Activated naive CD8-positive, alpha-beta T cell treated with anti-CD3 and anti-CD28 coated beads for 36 hours (primary cell): ENCODE measurements around the gene INVS. TPM values are rescaled to one million over a fixed set of nuclear protein-coding genes. Genes with fewer than 3 reads are reported as not detected.
"Not testable (repeated sequence)": the region's sequence is repeated elsewhere in the genome, so short reads cannot be mapped to it uniquely, and the experiment has no call there.

ENCODE experiments used
- DNase-seq: peaks from one replicate; pipeline ENCODE4 v3.0.0; 2021
- H3K27ac Mint-ChIP-seq: one replicate; pipeline ENCODE4 v1.8.0; 2022; ENCODE audit warnings: mild to moderate bottlenecking, moderate library complexity, mixed read lengths
- H3K27me3 Mint-ChIP-seq: one replicate; pipeline ENCODE4 v1.8.0; 2022; ENCODE audit warnings: mild to moderate bottlenecking, mixed read lengths
- H3K36me3 Mint-ChIP-seq: one replicate; pipeline ENCODE4 v1.8.0; 2021; ENCODE audit warnings: mild to moderate bottlenecking, mixed read lengths
- H3K4me1 Mint-ChIP-seq: one replicate; pipeline ENCODE4 v1.8.0; 2021; ENCODE audit warnings: mixed read lengths
- H3K4me3 Mint-ChIP-seq: one replicate; pipeline ENCODE4 v1.8.0; 2022; ENCODE audit warnings: mild to moderate bottlenecking, moderate library complexity, mixed read lengths
- H3K9me3 Mint-ChIP-seq: one replicate; pipeline ENCODE4 v1.8.0; 2022; ENCODE audit warnings: mixed read lengths
- total RNA-seq, 2 experiments: library from RNA; stranded (reverse); gene quantifications; one replicate each; pipeline ENCODE4 v1.2.3, GENCODE V29; 2021

The INVS gene, protein sequence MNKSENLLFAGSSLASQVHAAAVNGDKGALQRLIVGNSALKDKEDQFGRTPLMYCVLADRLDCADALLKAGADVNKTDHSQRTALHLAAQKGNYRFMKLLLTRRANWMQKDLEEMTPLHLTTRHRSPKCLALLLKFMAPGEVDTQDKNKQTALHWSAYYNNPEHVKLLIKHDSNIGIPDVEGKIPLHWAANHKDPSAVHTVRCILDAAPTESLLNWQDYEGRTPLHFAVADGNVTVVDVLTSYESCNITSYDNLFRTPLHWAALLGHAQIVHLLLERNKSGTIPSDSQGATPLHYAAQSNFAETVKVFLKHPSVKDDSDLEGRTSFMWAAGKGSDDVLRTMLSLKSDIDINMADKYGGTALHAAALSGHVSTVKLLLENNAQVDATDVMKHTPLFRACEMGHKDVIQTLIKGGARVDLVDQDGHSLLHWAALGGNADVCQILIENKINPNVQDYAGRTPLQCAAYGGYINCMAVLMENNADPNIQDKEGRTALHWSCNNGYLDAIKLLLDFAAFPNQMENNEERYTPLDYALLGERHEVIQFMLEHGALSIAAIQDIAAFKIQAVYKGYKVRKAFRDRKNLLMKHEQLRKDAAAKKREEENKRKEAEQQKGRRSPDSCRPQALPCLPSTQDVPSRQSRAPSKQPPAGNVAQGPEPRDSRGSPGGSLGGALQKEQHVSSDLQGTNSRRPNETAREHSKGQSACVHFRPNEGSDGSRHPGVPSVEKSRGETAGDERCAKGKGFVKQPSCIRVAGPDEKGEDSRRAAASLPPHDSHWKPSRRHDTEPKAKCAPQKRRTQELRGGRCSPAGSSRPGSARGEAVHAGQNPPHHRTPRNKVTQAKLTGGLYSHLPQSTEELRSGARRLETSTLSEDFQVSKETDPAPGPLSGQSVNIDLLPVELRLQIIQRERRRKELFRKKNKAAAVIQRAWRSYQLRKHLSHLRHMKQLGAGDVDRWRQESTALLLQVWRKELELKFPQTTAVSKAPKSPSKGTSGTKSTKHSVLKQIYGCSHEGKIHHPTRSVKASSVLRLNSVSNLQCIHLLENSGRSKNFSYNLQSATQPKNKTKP
- total RNA-seq, result 10 to 100 TPM; 16.4 to 16.8 TPM

DNA sequence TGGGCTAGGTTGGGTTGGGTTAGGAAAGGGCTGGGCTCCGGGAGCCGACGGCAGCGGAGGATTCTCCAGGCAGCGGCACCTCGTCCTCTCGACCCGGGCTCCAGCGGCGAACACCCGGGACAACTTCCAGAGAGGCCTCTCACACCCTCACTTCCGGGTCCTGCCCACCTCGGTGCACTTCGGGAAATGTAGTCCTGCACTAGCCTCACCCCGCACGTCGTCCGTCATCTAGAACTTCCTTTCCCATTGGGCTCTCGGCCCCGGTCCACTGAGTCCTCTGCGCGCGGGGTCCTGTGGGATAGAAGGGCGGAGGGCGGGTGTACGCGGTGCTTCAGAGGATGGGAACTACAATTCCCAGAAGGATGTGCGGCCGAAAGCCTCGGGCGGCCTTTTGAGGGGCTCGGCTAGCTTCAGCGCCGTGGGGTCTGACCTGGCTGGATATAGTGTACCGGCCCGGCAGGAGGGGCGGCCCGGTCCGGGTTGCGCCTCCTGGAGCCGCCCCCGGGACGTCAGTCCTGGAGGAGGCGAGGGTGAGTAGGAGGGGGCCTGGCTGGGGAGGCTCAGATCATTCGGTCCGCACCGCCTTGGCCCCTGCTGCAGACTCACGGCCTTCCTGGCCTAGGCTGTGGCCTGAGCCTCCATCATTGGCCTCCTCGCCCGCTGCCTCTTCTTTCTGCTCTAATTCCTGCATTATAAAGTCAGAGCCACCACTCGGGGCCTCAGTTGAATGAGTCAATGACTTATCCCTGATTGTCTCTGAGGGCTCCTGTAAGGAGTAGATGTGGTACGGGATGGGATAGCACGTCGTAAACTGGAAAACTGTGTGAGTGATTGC lies at the start of gene INVS, which contains the start of gene ERP44:
Gene INVS, plus strand, starts transcription at position 357 of the 835 bp plus-strand sequence. CDS start 5,279 bp downstream, outside the sequence.
Gene ERP44, minus strand, starts transcription at position 114 of the 835 bp plus-strand sequence. CDS start 160 bp downstream, outside the sequence.
- Mint-ChIP-seq H3K27me3 (no peaks in the 10 kb centered on the region), H3K27ac (peak within 1 kb of the TSS; percentile 94), H3K9me3 (no peaks in the 10 kb centered on the region), H3K4me3 (peak within 1 kb of the TSS; percentile 99), H3K4me1 (peaks cover 23% of the 10 kb centered on the region), H3K36me3 (peaks cover 2% of the 10 kb centered on the region)
- peak; percentile 97 for DNase-seq

DNA sequence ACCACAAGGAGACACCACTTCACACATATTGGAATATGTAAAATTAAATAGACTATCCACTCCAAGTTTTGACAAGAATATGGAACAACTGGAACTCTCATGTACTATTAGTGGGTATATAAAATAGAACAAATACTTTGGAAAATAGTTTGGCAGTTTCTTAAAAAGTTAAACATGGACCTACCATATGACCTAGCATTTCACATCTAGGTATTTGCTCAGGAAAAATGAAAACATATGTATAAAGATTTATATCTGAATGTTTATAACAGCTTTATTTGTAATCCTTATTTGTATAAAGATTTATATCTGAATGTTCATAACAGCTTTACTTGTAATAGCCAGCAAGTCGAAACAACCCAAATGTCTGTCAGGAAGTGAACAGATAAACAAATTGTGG lies 49.5 kb upstream of the INVS start:
- Mint-ChIP-seq H3K9me3 (no peaks in the 10 kb centered on the region), H3K27me3 (no peaks in the 10 kb centered on the region)

DNA sequence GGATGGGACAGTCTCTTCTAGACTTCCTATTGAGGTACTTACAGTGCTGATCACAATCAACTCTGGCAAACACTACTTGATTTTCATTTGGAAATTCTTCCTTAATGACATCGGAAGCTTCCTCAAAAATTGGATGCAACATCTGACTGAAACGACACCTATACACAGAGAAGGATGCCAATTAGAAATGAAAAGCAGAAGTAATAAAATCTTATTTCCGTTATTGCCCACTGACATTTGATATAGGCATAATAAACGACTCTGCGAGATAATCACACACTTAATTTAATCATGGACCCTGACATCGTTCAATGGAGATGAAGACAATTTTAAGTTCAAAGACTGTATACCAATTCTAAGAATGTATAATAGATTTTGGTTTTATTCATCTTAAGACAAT lies 46.7 kb upstream of the INVS start:
- Mint-ChIP-seq H3K4me1 (peaks cover 2% of the 10 kb centered on the region), H3K4me3 (no peak overlapping the region), H3K36me3 (peaks cover 14% of the 10 kb centered on the region), H3K9me3 (no peaks in the 10 kb centered on the region), H3K27ac (no peak overlapping the region), H3K27me3 (no peaks in the 10 kb centered on the region)
- no peak for DNase-seq

More for the DNA sequence above, 49.5 kb upstream of the INVS start:
- no peak for DNase-seq
- Mint-ChIP-seq H3K4me3 (no peak overlapping the region), H3K4me1 (peaks cover 4% of the 10 kb centered on the region), H3K36me3 (peaks cover 27% of the 10 kb centered on the region), H3K27ac (no peak overlapping the region)

DNA sequence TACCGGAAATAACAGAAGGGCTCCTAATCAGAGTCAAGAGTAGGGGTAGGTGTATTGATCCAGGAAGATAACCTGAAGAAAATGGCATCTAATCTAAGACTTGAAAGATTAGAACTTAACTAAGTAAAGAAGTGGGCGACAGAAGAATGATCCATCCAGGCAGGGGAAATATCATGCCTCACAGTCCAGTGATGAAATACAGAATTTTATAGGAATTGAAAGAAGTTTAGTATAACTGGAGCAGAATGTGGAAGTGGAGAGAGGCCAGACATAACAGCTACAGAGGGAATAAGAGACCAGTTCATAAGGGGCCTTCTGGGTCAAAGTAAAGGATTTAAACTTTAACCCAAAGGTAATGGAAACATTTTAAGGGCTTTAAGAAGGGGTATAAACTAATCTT lies 42.5 kb upstream of the INVS start:
- H3K36me3 Mint-ChIP-seq, result peaks cover 3% of the 10 kb centered on the region
- no peaks in the 10 kb centered on the region for H3K27me3 Mint-ChIP-seq
- no peak overlapping the region for H3K4me3 Mint-ChIP-seq
- H3K27ac Mint-ChIP-seq, result no peak overlapping the region
- no peaks in the 10 kb centered on the region for H3K9me3 Mint-ChIP-seq
- peaks cover 11% of the 10 kb centered on the region for H3K4me1 Mint-ChIP-seq
- no peak for DNase-seq

DNA sequence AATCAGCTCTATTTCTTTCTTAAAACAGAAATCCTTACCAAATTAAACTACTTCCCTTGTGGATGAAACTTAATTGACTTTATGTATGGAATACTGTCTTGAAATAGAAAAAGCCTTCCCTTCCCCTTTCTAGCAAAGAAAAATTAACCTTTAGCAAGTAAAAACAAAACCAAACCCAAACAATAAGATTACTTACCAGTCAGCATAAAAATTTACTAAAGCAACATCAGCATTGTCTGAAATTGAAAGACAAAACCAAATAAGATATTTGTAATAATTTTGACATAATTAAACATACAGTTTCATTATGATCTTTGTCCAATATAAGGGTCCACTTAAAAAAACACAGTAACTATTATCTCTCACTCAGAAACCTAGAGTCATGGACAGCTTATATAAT lies 41.4 kb upstream of the INVS start:
- peaks cover 3% of the 10 kb centered on the region for H3K36me3 Mint-ChIP-seq
- DNase-seq, result no peak
- no peak overlapping the region for H3K4me3 Mint-ChIP-seq
- H3K9me3 Mint-ChIP-seq, result no peaks in the 10 kb centered on the region
- no peaks in the 10 kb centered on the region for H3K27me3 Mint-ChIP-seq
- no peak overlapping the region for H3K27ac Mint-ChIP-seq
- H3K4me1 Mint-ChIP-seq, result peaks cover 11% of the 10 kb centered on the region

DNA sequence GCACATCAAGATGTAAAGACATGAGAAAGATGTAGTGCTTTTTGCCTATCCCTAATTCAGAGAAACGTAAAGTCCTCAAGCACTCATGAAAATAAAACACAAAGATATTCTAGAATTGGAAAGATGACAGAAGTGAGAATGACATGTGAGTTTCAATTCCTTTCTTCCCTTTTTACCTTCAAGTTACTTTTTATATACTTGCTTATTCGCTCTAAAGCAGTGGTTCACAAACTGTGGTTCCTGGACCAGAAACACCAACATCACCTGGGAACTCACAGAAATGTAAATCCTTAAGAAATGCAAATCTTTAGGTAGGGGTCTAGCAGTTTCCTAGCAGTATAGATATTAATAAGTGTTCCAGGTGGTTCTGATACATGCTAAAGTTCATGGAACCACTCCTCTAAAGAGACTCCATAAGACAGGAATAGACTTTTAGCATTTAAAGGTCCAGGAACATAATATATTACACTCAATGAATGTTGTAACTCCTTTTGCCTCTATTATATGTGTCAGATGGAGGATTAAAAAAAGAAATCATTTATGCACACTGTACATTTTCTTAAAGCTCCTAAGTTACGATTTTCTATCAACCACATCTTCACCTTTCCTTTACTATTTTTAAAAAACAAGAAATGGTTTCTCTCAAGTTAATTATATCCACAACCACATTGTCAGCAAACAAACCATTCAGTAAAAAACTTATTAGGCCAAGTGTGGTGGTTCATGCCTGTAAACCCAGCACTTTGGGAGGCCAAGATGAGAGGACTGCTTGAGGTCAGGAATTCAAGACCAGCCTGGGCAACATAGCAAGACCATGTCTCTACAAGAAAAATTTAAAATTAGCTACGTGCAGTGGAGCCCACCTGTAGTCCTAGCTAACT lies 40.1 kb upstream of the INVS start:
- H3K9me3 Mint-ChIP-seq, result no peaks in the 10 kb centered on the region
- DNase-seq, result no peak
- H3K27me3 Mint-ChIP-seq, result no peaks in the 10 kb centered on the region
- no peak overlapping the region for H3K27ac Mint-ChIP-seq
- H3K4me1 Mint-ChIP-seq, result peaks cover 13% of the 10 kb centered on the region
- H3K36me3 Mint-ChIP-seq, result peaks cover 3% of the 10 kb centered on the region
- no peak overlapping the region for H3K4me3 Mint-ChIP-seq

DNA sequence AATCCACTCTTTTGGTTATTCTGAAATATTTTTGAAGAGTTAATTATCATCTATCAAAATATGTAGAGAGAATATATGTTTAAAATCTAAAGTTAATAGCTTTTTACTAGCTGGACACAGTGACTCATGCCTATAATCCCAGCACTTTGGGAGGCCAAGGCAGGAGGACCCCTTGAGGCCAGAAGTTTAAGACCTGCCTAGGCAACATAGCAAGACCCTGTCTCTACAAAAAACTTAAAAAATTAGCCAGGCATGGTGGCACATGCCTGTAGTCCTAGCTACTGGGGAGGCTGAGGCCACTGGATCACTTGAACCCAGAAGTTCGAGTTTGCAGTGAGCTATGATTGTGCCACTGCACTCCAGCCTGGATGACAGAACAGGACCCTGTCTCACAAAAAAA lies 36.4 kb upstream of the INVS start:
- H3K4me3 Mint-ChIP-seq, result not testable (repeated sequence)

DNA sequence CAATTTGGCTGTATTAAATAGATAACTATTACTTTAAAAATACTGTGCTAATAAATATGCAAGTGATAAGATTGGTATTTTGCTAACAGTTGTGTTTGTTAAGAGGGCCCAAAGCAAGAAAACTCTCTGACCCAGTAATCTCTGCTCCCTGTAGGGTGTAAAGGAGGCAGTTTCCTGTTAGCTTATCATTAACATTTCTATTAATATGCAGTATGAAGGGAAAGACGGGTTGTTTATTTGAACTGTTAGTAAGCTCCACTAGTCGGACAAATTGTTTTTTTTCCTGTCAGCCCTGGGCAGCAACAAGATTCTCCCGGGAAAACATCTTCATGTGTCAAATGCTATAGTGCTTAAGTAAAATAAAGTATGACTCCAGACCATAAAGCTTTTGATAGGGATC lies 35.9 kb upstream of the INVS start:
- H3K4me1 Mint-ChIP-seq, result peaks cover 24% of the 10 kb centered on the region
- H3K9me3 Mint-ChIP-seq, result no peaks in the 10 kb centered on the region
- no peaks in the 10 kb centered on the region for H3K27me3 Mint-ChIP-seq
- no peak for DNase-seq
- H3K36me3 Mint-ChIP-seq, result peaks cover 9% of the 10 kb centered on the region
- no peak overlapping the region for H3K4me3 Mint-ChIP-seq
- H3K27ac Mint-ChIP-seq, result no peak overlapping the region

More for the DNA sequence above, 36.4 kb upstream of the INVS start:
- H3K4me1 Mint-ChIP-seq, result peaks cover 24% of the 10 kb centered on the region
- not testable (repeated sequence) for H3K36me3 Mint-ChIP-seq, DNase-seq, H3K27ac Mint-ChIP-seq, H3K27me3 Mint-ChIP-seq, H3K9me3 Mint-ChIP-seq

DNA sequence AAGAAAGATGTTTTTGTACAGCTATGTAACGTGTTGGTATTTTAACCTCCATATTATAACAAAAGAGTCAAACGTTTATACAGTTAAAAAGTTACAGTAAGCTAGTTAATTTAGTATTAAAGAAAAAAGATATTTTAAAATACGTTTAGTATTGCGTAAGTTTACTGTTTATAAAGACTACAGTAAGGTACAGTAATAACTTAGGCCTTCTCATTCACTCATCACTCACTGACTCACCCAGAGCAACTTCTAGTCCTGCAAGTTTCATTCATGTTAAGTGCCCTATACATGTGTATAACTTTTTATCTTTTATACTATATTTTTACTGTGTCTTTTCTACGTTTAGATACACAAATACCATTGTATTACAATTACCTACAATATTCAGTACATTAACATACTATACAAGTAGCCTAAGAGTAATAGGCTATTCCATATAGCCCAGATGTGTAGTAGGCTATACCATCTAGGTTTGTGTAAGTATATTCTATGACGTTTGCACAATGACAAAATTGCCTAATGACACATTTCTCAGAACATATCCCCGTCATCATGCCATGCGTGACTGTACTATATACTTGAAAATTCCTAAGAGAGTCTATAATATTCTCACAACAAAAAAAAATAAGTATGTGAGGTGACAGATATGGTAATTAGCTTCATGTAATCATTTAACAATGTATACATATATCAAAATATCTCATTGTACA lies 34.0 kb upstream of the INVS start:
- peaks cover 10% of the 10 kb centered on the region for H3K36me3 Mint-ChIP-seq
- H3K27me3 Mint-ChIP-seq, result no peaks in the 10 kb centered on the region
- DNase-seq, result no peak
- no peak overlapping the region for H3K27ac Mint-ChIP-seq
- no peaks in the 10 kb centered on the region for H3K9me3 Mint-ChIP-seq
- no peak overlapping the region for H3K4me3 Mint-ChIP-seq
- H3K4me1 Mint-ChIP-seq, result peaks cover 15% of the 10 kb centered on the region

DNA sequence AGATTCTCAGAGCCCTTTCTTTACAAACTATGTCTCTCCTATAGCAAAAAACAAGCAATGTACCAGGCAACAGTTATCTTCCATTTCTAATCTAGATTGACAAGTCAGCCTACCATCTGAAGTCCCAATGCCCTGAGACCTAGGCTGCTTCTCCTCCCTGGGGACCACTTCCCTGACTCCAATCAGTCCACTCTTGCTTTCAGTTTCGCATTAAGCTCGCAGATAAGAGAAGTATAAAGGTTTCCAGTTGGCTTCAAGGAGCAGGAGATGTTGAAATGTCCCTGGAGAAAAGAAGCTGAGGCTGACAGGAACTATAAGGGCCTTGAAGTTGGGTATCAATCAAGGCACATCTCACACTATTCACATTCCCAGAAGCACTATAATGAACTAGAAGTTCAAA lies 32.5 kb upstream of the INVS start:
- peaks cover 10% of the 10 kb centered on the region for H3K36me3 Mint-ChIP-seq
- H3K4me3 Mint-ChIP-seq, result no peak overlapping the region
- no peaks in the 10 kb centered on the region for H3K9me3 Mint-ChIP-seq
- no peaks in the 10 kb centered on the region for H3K27me3 Mint-ChIP-seq
- H3K4me1 Mint-ChIP-seq, result peaks cover 16% of the 10 kb centered on the region
- DNase-seq, result no peak
- H3K27ac Mint-ChIP-seq, result no peak overlapping the region

DNA sequence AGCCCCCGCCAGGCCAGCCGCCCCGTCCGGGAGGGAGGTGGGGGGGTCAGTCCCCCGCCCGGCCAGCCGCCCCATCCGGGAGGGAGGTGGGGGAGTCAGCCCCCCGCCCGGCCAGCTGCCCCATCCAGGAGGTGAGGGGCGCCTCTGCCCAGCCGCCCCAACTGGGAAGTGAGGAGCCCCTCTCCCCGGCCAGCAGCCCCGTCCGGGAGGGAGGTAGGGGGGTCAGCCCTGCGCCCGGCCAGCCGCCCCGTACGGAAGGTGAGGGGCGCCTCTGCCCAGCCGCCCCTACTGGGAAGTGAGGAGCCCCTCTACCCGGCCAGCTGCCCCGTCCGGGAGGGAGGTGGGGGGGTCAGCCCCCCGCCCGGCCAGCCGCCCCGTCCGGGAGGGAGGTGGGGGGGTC lies 31.1 kb upstream of the INVS start:
- not testable (repeated sequence) for DNase-seq, H3K9me3 Mint-ChIP-seq

DNA sequence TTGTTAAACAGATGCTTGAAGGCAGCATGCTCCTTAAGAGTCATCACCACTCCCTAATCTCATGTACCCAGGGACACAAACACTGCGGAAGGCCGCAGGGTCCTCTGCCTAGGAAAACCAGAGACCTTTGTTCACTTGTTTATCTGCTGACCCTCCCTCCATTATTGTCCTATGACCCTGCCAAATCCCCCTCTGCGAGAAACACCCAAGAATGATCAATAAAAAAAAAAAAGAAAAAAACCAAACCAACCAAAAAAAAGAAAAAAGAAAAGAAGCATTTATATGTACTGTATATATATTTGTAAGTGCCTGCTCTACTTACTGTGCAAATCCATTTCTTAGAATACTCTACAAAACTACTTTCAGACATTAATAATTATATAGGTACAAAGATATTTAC lies 30.0 kb upstream of the INVS start:
- not testable (repeated sequence) for DNase-seq, H3K27me3 Mint-ChIP-seq, H3K27ac Mint-ChIP-seq, H3K4me3 Mint-ChIP-seq, H3K9me3 Mint-ChIP-seq
- H3K4me1 Mint-ChIP-seq, result peaks cover 14% of the 10 kb centered on the region
- H3K36me3 Mint-ChIP-seq, result peaks cover 12% of the 10 kb centered on the region

More for the DNA sequence above, 31.1 kb upstream of the INVS start:
- not testable (repeated sequence) for H3K27ac Mint-ChIP-seq, H3K4me3 Mint-ChIP-seq, H3K27me3 Mint-ChIP-seq
- peaks cover 10% of the 10 kb centered on the region for H3K36me3 Mint-ChIP-seq
- H3K4me1 Mint-ChIP-seq, result peaks cover 16% of the 10 kb centered on the region
